DMS53 treated with DMSO at 0.1 percent for 48 hours (cell line): Measurements from ENCODE around the gene GOLGB1.
A peak's percentile ranks its signal among the peaks of the same experiment; 100 is the strongest.
"Not testable (repeated sequence)": the region's sequence is repeated elsewhere in the genome, so short reads cannot be mapped to it uniquely, and the experiment has no call there.

Source experiments
- DNase-seq: peaks from one replicate; lab custom pipeline; 2025; ENCODE audit not compliant: unreplicated experiment; lab: John Stamatoyannopoulos, UW

GOLGB1 gene, protein sequence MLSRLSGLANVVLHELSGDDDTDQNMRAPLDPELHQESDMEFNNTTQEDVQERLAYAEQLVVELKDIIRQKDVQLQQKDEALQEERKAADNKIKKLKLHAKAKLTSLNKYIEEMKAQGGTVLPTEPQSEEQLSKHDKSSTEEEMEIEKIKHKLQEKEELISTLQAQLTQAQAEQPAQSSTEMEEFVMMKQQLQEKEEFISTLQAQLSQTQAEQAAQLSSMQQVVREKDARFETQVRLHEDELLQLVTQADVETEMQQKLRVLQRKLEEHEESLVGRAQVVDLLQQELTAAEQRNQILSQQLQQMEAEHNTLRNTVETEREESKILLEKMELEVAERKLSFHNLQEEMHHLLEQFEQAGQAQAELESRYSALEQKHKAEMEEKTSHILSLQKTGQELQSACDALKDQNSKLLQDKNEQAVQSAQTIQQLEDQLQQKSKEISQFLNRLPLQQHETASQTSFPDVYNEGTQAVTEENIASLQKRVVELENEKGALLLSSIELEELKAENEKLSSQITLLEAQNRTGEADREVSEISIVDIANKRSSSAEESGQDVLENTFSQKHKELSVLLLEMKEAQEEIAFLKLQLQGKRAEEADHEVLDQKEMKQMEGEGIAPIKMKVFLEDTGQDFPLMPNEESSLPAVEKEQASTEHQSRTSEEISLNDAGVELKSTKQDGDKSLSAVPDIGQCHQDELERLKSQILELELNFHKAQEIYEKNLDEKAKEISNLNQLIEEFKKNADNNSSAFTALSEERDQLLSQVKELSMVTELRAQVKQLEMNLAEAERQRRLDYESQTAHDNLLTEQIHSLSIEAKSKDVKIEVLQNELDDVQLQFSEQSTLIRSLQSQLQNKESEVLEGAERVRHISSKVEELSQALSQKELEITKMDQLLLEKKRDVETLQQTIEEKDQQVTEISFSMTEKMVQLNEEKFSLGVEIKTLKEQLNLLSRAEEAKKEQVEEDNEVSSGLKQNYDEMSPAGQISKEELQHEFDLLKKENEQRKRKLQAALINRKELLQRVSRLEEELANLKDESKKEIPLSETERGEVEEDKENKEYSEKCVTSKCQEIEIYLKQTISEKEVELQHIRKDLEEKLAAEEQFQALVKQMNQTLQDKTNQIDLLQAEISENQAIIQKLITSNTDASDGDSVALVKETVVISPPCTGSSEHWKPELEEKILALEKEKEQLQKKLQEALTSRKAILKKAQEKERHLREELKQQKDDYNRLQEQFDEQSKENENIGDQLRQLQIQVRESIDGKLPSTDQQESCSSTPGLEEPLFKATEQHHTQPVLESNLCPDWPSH (N-terminal part only)

DNA sequence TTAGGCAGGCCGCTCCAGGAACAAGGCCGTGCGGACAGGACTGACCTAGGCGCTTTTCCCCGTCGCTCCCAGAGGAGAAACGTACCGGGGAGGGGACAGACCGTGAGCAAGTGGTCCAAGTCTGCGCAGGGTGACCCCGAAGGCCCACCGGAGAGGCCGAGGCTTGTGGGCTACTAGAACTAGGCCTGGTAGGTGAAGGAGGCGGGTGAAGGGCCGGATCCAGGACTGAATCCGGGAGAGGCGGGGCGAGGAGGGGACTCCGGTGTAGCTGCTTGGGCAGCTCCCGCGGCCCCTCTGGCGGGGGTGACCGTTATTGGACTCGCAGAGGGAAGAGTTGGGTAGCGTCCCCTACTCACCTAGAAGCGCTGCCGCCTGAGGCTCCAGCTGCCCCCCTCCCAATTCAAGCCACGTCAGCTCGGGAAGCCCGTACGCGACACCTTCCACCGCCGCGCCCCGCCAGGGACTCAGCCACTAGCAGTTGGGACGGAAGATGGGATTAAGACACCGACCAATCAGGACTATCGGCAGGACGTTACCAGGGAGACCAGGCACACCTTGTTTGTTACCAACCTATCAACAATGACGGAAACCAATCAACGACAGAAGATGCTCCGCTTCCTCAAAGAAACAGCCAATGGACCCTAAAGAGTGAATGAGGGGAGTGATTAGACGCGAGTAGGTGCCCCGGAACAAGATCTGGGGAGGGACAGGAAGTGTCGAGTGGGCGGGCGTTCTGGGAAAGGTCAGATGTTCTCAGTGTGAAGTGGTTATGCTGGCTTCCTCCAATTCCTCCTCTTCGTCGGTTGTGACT is at the start of gene GOLGB1:
Gene GOLGB1 (minus strand): TSS at position 466 of the 811 bp plus-strand sequence. CDS start 18,770 bp downstream, outside the sequence.
- DNase-seq: peak; percentile 96

DNA sequence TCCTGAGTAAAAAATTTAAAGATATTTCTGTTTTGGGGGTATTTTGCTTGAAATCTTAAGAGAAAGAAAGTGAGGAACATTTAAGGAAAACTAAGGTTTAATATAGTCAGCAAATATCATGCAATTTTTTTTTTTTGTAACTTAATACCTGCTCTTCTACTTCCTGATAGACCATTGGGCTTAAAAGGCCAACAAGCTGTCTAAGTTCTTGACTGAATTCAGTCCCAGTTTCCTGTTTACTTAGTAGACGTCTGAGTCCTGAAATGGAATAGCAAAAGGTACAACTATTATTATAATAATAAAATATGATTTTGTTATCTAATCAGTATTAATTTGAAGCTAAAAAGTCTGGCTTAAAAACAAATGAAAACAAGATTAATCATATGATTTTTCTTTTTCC is 47.4 kb upstream of the GOLGB1 start:
- peak; percentile 55 for DNase-seq

DNA sequence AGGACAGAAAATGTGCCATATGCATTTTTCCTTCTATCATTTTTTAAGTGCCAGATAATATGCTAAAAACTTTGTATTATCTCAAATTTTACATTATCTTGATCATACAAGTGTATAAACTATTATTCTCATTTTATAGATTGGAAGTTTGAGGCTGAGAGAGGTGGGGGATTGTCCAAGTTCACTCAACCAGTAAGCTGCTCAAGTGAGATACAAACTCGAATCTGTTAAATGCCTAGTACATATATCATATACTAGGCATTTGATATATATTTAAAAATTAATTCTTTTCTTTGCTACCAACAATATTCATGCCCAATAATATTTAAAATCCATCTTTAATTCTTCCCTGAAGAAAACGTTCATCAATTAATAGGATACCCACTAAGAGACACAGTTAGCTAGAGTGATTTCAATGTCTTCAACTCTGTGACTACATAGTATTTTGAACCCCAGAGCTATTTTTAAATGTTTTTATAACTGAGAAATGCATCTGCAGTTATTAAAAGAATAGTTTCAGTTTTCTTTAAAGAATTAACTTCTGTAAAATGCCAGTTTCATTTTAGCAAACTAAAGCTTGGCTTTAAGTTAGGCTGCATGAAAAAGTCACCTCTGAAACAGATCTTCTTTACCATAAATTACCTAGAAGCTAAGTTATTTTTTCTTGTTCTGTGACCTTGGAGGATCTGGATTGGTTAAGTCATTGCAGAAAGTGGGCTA is 44.9 kb upstream of the GOLGB1 start:
- DNase-seq: no peak

DNA sequence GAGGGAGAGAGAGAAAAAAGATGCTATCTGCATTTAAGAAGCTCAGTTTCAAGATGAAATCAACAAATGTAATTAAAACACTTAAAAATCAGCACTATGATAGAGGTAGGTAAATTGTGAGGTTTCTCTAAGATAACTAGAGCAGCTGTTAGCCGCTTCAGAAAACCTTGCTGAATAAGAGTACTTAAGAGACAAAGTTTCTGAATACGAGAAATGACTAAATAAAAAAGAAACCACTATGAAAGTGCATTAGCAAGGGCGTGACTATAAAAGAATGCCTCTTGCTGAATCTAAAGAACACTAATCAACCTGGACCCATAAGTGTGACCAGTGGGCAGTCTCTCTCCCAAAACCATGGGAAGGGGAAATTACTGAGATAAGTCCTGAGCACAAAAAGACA is 43.5 kb upstream of the GOLGB1 start:
- no peak for DNase-seq

DNA sequence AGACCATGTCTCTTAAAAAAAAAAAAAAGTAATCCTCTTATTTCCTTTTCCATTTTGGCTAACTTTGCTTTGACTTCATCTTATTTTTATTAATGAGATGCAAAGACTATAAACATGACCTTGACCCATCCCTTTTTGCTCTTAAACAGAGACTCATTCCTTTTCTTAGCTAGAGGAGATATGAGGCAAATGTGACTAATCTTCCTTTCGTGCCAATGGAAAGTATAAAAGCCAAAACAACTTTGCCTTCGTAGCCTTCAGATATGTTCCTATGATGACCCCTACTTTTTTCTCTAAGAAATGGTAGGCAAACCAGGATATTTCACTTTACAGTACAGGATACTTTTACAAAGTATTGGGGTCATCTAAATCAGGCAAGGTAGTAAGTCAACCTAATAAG is 36.9 kb upstream of the GOLGB1 start:
- no peak for DNase-seq

DNA sequence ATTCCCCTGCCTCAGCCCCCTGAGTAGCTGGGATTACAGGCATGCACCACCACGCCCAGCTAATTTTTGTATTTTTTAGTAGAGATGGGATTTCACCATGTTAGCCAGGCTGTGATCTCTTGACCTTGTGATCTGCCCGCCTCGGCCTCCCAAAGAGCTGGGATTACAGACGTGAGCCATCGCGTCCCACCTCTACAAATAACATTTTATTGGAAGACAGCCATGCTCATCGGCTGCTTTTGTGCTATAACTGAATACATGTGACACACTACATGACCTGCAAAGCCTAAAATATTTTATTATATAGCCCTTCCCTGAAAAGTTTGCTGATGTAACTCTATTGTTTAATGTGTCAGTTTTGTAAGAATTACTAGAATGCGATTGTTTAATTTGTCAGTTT is 33.2 kb upstream of the GOLGB1 start:
- not testable (repeated sequence) for DNase-seq

DNA sequence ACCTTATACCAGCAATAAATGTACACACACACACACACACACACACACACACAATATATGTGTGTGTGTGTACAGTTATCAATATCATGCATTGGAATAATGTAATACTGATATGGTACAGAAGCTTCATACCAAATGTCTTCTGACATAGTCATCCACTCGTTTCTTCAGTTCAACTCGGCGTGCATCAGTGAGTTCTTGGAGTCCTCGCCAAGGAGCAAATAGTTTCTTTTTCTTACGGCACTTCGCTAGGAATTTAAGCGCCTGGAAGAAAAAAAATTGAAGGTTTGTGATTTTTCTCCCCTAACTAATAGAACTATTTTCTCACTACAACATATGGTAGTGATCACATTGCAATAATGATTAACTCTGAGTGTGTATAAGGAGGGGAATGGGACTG is 32.1 kb upstream of the GOLGB1 start:
- DNase-seq: no peak

DNA sequence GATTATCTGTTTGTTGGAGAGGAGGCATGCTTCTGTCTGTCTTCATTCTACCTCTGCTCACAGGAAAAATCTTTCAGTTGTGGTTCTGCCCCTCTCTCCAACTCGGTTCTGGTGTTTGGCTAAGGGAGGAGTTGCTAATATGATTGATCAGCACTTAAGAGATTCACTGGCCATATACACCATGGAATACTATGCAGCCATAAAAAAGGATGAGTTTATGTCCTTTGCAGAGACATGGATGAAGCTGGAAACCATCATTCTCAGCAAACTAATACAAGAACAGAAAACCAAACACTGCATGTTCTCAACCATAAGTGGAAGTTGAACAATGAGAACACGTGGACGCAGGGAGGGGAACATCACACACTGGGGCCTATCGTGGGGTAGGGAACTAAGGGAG is 25.6 kb upstream of the GOLGB1 start:
- DNase-seq: not testable (repeated sequence)

DNA sequence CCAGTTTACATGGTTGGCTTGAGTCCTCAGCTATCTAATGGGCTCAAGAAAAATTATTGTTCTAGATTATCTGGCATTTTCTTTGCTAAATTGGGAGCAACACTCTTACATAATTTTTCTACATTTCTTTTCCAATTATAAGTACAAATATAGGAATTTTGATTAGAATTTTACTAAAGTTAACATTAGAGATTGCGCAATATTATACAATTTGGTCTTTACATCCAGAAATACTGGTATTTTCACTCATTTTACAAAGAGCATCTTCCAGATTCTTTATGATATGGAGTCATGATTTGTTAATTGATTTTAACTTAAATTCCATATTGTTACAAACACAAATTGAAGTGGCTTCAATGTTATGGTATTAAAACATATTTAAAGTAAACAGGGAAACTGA is 19.7 kb upstream of the GOLGB1 start:
- DNase-seq: no peak

DNA sequence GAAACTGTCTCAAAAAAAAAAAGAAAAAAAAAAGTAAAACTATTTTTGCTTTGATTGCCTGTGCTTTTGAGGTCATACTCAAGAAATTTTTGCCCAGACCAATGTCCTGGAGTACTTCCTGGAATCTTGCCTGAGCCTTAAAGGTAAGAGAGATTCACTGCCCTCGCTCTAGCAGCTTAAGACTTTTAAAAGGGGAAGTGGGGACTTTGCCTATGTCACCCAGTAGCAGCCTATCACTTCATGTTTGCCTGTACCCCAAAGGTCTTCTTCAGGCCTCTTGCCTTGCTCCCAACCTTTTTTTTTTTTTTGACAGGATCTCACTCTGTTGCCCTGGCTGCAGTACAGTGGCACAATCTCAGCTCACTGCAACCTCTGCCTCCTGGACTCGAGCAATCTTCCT is 18.9 kb upstream of the GOLGB1 start:
- no peak for DNase-seq

DNA sequence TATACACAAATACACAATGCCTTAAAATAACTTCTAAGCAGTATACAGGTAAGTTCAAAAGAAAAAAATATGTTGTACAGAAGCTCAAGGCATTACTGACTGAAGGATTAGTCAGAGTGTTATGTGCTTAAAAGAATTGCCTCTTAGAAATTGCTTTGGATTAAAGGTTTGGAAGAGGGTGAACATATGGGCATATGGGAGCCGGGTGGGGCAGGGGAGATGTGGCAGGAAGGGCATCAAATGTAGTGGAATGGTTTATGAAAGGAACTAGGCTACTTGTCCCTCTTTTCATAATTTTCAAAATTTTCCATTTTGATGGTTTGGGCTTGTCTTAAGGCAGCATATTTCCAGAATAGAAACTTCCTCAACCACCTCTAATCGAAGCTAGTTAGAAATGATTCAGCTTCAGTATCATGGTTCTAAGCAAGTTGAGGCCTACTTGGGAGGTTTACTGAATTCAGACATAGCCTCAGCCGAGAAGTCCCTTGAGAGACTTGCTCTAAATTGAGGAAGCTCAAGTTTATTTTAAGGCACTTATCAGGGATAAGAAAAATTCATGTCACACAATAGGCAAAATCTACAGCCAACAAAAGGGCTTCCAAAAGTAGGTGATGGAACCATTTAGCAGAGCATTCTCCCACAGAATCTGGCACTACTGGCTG is 10.1 kb upstream of the GOLGB1 start:
- no peak for DNase-seq

DNA sequence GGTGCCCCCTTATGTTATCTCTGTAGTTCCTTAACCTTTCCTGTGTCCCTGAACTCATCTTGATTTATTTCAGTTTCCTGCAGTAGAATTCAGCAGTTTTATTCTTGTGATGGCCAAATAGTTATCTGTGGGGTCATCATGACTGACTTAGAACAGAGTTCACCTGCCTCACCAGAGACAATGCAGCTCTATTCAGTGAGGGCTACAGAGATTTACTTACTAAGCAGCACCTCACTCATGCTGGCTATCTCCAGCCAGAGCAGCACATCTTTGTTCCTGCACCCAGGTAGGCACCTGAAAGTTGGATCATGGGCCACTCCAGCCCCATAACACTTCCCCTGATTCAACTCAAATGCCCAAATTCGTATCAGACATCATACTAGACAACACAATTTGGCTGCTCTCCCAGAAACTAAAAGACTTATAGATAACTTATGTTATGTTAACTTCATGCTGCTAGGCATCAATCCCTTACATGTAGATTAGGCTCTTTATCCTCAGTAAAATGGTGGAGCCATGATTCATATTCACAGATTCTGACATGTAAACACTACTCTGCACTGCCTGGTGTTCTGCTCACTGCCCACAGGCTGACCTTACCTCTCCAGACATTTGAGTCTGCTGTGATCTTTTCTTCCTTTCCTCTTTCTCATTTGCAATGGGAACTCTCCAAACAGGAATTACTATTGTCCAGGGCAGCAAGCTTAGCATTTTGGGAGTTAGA is 9.3 kb upstream of the GOLGB1 start:
- DNase-seq: no peak

DNA sequence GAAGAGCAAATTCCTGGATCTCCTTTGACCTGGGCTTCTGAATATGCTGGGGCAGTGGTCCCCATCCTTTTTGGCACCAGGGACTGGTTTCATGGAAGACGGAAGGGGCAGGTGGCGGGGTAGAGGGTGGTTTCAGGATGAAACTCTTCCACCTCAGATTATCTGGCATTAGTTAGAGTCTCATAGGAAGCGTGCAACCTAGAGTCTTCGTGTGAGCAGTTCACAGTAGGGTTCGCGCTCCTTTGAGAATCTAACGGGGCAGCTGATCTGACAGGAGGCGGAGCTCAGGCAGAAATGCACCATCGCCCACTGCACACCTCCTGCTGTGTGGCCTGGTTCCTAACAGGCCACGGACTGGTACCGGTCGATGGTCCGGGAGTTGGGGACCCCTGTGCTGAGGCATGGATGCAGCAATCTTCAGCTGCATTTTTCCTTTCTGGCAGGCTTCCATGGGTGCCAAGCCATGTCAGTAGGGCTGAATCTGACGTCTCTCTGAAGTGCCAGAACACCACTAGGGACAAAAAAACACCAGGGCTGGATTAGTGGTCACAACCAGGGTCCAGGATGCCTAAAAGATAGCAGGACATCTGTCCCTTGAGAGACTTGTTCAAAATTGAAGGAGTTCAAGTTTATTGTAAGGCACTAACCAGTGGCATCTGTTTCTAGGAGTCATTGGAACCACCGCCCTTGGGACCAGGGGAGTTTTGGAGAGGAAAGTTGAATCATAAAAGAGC is 8.4 kb upstream of the GOLGB1 start:
- DNase-seq: no peak

DNA sequence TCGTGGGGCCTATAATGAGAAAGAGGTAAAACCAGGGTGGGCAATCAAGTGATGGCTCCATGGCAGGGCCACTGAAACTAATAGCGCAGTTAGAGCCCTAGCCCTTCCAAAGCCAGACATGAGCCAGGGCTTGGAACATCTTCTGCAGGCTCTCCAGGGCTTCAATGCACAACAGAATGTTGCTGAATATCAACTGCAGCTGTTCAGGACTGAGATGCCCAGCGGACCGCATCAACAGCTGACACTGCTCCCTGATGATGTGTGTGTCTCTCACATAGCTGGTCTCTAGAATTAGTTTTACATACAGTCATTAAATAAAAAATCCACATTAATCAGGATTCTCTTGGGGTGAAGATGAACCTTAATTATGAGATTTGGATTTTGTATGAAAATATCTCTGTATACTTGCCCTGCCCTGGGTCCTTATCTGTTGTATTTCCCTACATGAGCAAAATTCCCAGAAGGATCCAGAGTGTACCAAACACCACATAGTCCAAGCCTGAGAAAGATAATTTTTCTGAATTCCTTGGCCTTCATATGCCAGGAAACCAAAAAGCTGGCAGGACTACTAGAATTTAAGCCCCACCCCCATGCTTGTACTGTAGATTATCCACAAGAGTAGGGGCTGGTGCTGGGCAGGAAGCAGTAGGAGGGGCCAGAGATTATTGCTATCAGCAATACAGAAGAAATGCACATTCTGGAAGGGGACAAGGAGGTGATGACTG is 7.7 kb upstream of the GOLGB1 start:
- DNase-seq: no peak

DNA sequence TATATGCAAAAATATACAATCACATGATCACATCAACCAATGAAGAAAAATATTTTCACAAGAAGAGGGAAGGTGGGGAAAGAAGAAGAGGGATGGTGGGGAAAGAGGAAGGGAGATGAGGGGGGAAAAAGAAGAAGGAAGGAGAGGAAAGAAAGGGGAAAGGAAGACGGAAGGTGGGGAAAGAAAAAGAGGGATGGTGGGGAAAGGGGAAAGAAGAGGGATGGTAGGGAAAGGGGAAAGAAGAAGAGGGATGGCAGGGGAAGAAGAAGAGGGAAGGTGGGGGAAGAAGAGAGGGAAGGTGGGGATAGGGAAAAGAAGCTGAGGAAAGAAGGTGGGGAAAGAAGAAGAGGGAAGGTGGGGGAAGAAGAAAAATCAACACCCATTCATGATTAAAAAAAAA is 3.2 kb upstream of the GOLGB1 start:
- no peak for DNase-seq

DNA sequence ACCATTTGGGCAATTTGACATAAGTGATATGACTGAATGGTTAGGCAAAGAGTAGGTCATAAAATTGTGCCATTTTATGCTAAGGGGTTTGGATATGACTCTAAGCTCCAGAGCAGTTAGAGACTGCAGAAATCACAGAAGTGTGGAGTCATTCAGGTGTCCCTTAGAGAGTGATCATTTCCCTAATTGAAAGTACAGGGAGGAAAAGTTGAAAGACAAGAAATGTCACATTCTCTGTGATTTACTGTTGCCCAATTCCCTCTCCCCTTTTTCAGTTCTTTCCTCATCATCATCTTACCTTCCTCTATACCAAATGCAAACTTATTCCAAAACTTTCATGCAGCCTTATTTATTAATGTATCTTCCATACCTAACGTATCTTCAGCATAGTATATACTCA is 2.7 kb upstream of the GOLGB1 start:
- DNase-seq: no peak

DNA sequence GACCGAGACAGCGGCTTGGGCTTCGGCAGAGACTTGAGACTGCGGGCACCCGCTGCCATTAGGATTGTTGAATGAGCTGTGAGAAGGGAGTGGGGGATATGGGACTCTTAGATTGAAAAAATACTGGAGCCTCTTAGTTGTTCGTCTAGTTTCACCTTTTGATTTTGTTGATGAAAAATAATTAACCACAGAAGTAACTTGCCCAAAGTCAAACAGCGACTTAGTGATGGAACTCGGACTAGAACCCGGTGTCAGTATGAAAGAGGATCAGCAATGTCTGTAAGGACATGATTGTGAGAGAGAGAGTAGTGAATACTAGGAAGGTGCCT is 510 bp upstream of the GOLGB1 start:
- no peak for DNase-seq
